Jurkat, Clone E6-1 (cell line): ENCODE results near the gene EHBP1.

Experiments used
- DNase-seq: peaks from one replicate; pipeline ENCODE4 v3.0.0-alpha.2; 2011; ENCODE audit warnings: low read depth, low spot score
- H3K4me3 ChIP-seq: 2 replicates; pipeline ENCODE4 v1.5.1; 2011; ENCODE audit warnings: mild to moderate bottlenecking, low read length, control low read depth, moderate library complexity

Gene EHBP1

GRCh38 chr2:62854600-62855514 lies 149.3 kb downstream of the EHBP1 start:
- DNase-seq, result no peak

GRCh38 chr2:62856228-62857040 lies 150.9 kb downstream of the EHBP1 start:
- H3K4me3 ChIP-seq, result no peak overlapping the region
- no peak for DNase-seq

More at GRCh38 chr2:62854600-62855514, 149.3 kb downstream of the EHBP1 start:
- H3K4me3 ChIP-seq, result no peak overlapping the region

GRCh38 chr2:62857139-62857931 lies 151.8 kb downstream of the EHBP1 start:
- no peak for DNase-seq
- H3K4me3 ChIP-seq, result no peak overlapping the region

GRCh38 chr2:62858231-62858832 lies 152.8 kb downstream of the EHBP1 start:
- no peak overlapping the region for H3K4me3 ChIP-seq
- no peak for DNase-seq

- DNase-seq, result no peak
- H3K4me3 ChIP-seq, result no peak overlapping the region
Observed at GRCh38 chr2:62868947-62869346, 163.4 kb downstream of the EHBP1 start.

- DNase-seq, result no peak
- H3K4me3 ChIP-seq, result no peak overlapping the region
Observed at GRCh38 chr2:62870966-62871365, 165.5 kb downstream of the EHBP1 start.

- H3K4me3 ChIP-seq, result no peak overlapping the region
- DNase-seq, result no peak
Observed at GRCh38 chr2:62871506-62871905, 166.0 kb downstream of the EHBP1 start.

GRCh38 chr2:62873603-62874002 lies 168.1 kb downstream of the EHBP1 start:
- DNase-seq, result no peak
- no peak overlapping the region for H3K4me3 ChIP-seq

- no peak overlapping the region for H3K4me3 ChIP-seq
- no peak for DNase-seq
Observed at GRCh38 chr2:62874881-62875383, 169.4 kb downstream of the EHBP1 start.

GRCh38 chr2:62881162-62881795 lies 175.8 kb downstream of the EHBP1 start:
- no peak for DNase-seq
- no peak overlapping the region for H3K4me3 ChIP-seq

- DNase-seq, result no peak
- no peak overlapping the region for H3K4me3 ChIP-seq
Observed at GRCh38 chr2:62883629-62884028, 178.1 kb downstream of the EHBP1 start.

- DNase-seq, result no peak
- H3K4me3 ChIP-seq, result no peak overlapping the region
Observed at GRCh38 chr2:62884086-62884485, 178.6 kb downstream of the EHBP1 start.

- DNase-seq, result no peak
- H3K4me3 ChIP-seq, result no peak overlapping the region
Observed at GRCh38 chr2:62884514-62884913, 179.0 kb downstream of the EHBP1 start.

GRCh38 chr2:62894966-62895631 lies 189.6 kb downstream of the EHBP1 start:
- DNase-seq, result no peak
- no peak overlapping the region for H3K4me3 ChIP-seq

GRCh38 chr2:62895632-62896009 lies 190.1 kb downstream of the EHBP1 start:
- H3K4me3 ChIP-seq, result no peak overlapping the region
- DNase-seq, result no peak

GRCh38 chr2:62897187-62897827 lies 191.8 kb downstream of the EHBP1 start:
- no peak overlapping the region for H3K4me3 ChIP-seq
- no peak for DNase-seq

- no peak for DNase-seq
- H3K4me3 ChIP-seq, result no peak overlapping the region
Observed at GRCh38 chr2:62904344-62904743, 198.8 kb downstream of the EHBP1 start.
